K562 (cell line): ENCODE measurements around the gene GALE. TPM values are rescaled to one million over a fixed set of nuclear protein-coding genes. Genes with fewer than 3 reads are reported as not detected.

Experiments
- ARID1B ChIP-seq: fragments of 450-650 bp; IDR thresholded peaks from 2 replicates; pipeline ENCODE4 v1.6.1; 2016; ENCODE audit warnings: antibody characterized with exemption, mild to moderate bottlenecking, inconsistent platforms
- ATF1 ChIP-seq, 2 experiments: fragments of 450-650 bp in 1 of 2; IDR thresholded peaks; 2 replicates each; pipeline ENCODE4 v1.6.1; 2016; ENCODE audit warnings: missing compliant biosample characterization in 1 of 2, missing genetic modification characterization in 1 of 2
- BCOR ChIP-seq: fragments of 450-650 bp; IDR thresholded peaks from 2 replicates; pipeline ENCODE4 v1.6.1; 2016
- BHLHE40 ChIP-seq: IDR thresholded peaks from 2 replicates; pipeline ENCODE4 v1.6.1; 2011; ENCODE audit warnings: low read length, improper control_type of control experiment
- ELF4 ChIP-seq: fragments of 450-650 bp; formaldehyde crosslinking; IDR thresholded peaks from 2 replicates; pipeline ENCODE4 v1.4.0; 2022; ENCODE audit warnings: missing genetic modification characterization
- EP300 ChIP-seq: IDR thresholded peaks from 2 replicates; pipeline ENCODE4 v1.6.1; 2012; ENCODE audit warnings: low read length, improper control_type of control experiment
- FOXP4 ChIP-seq: sonication (generic); formaldehyde crosslinking; IDR thresholded peaks from 2 replicates; pipeline ENCODE4 v1.8.0; 2022; ENCODE audit warnings: mild to moderate bottlenecking, missing genetic modification reagents, borderline replicate concordance
- GATAD2A ChIP-seq: fragments of 450-650 bp; IDR thresholded peaks from 2 replicates; pipeline ENCODE4 v1.6.1; 2017
- HDAC6 ChIP-seq: IDR thresholded peaks from 2 replicates; pipeline ENCODE4 v1.6.1; 2012; ENCODE audit warnings: low read depth, mild to moderate bottlenecking, control low read depth, inconsistent platforms, low read length, moderate library complexity
- ILF3 ChIP-seq: fragments of 450-650 bp; IDR thresholded peaks from 2 replicates; pipeline ENCODE4 v1.6.1; 2018; ENCODE audit warnings: antibody characterized with exemption, mild to moderate bottlenecking, moderate library complexity, borderline replicate concordance
- KLF16 ChIP-seq: IDR thresholded peaks from 2 replicates; pipeline ENCODE4 v1.6.1; 2016; ENCODE audit warnings: antibody characterized with exemption
- MAFF ChIP-seq: IDR thresholded peaks from 2 replicates; pipeline ENCODE4 v1.6.1; 2012; ENCODE audit warnings: low read length, improper control_type of control experiment
- MCM3 ChIP-seq: fragments of 450-650 bp; IDR thresholded peaks from 2 replicates; pipeline ENCODE4 v1.6.1; 2016
- MEIS2 ChIP-seq: fragments of 450-650 bp; IDR thresholded peaks from 2 replicates; pipeline ENCODE4 v1.6.1; 2014; ENCODE audit warnings: mild to moderate bottlenecking; ENCODE audit not compliant: partially characterized antibody
- NFE2L1 ChIP-seq: fragments of 450-650 bp; IDR thresholded peaks from 2 replicates; pipeline ENCODE4 v1.6.1; 2016; ENCODE audit warnings: missing genetic modification characterization, low read depth, mild to moderate bottlenecking, missing compliant biosample characterization, moderate library complexity, borderline replicate concordance
- NR2C1 ChIP-seq, 2 experiments: fragments of 450-650 bp; IDR thresholded peaks; 2 replicates each; pipeline ENCODE4 v1.6.1; 2017; ENCODE audit warnings: mild to moderate bottlenecking in 2 of 2, antibody characterized with exemption in 1 of 2, inconsistent platforms in 1 of 2, missing compliant biosample characterization in 1 of 2, missing genetic modification characterization in 1 of 2
- PKNOX1 ChIP-seq: fragments of 450-650 bp; IDR thresholded peaks from 2 replicates; pipeline ENCODE4 v1.6.1; 2016
- PURB ChIP-seq: sonication (generic); formaldehyde crosslinking; IDR thresholded peaks from 2 replicates; pipeline ENCODE4 v1.9.0; 2021; ENCODE audit warnings: low read depth, mild to moderate bottlenecking, missing genetic modification reagents
- PYGO2 ChIP-seq: fragments of 450-650 bp; IDR thresholded peaks from 2 replicates; pipeline ENCODE4 v1.6.1; 2016; ENCODE audit warnings: mild to moderate bottlenecking, missing genetic modification characterization, moderate library complexity, missing compliant biosample characterization
- RERE ChIP-seq: sonication (generic); formaldehyde crosslinking; IDR thresholded peaks from 2 replicates; pipeline ENCODE4 v1.8.0; 2023; ENCODE audit warnings: missing genetic modification reagents, mild to moderate bottlenecking, borderline replicate concordance
- SETDB1 ChIP-seq: IDR thresholded peaks from one replicate; pipeline ENCODE4 v1.6.1; 2012; ENCODE audit warnings: low read length, control low read depth, inconsistent platforms
- U2AF1 ChIP-seq: fragments of 200-400 bp; formaldehyde crosslinking; optimal IDR thresholded peaks from 2 replicates; pipeline ENCODE3; 2017; ENCODE audit warnings: mild to moderate bottlenecking, low read depth, low read length, moderate library complexity
- ZBTB17 ChIP-seq: fragments of 450-650 bp; formaldehyde crosslinking; IDR thresholded peaks from 2 replicates; pipeline ENCODE4 v1.4.0; 2020; ENCODE audit warnings: mild to moderate bottlenecking
- polyA plus RNA-seq, 8 experiments: library from polyadenylated mRNA; depleted of rRNA in 4 of 8; stranded (reverse) in 5 of 8; unstranded in 3 of 8; fragments of >200 nt; fragmentation: Nextera tagmentation in 2 of 8; fragmentation: Illumina TruSeq in 1 of 8; extraction: Ambion mirVana in 2 of 8; extraction: Trizol in 1 of 8; gene quantifications; 2 replicates each; pipeline versions ENCODE4 v1.2.1 to v1.2.3, GENCODE V29; 2011 to 2014; ENCODE audit warnings: inconsistent platforms in 1 of 8, missing spikeins in 1 of 8
- total RNA-seq, 7 experiments: library from RNA; depleted of rRNA in 6 of 7; stranded (reverse); fragments of >200 nt in 6 of 7; fragmentation: Illumina TruSeq in 2 of 7; extraction: Trizol in 2 of 7; gene quantifications; 2 replicates each; pipeline versions ENCODE4 v1.2.1 to v1.2.3, GENCODE V29; 2011 to 2021; ENCODE audit warnings: low replicate concordance in 1 of 7

GALE gene
- total and polyA plus RNA-seq, 9 of the 15 experiments (the other 6 are each of a cell fraction or from before 2014, with no cell fraction given): 8.4 to 139 (median 88.3) TPM

- no peak for TF ChIP-seq RERE (CRISPR knock-in tag)
- peak; percentile 89 for TF ChIP-seq MEIS2
- TF ChIP-seq ELF4 (CRISPR knock-in tag): no peak
- TF ChIP-seq NFE2L1 (tag): peak; percentile 73
- no peak for TF ChIP-seq U2AF1
- TF ChIP-seq FOXP4 (CRISPR knock-in tag): no peak
- no peak for TF ChIP-seq ILF3
- no peak for TF ChIP-seq GATAD2A
- peak; percentile 98 for TF ChIP-seq MAFF
- TF ChIP-seq BCOR: no peak
- TF ChIP-seq PURB (CRISPR knock-in tag): no peak
- no peak for TF ChIP-seq ZBTB17
- peak; percentile 55; the same call in 1 of the 2 replicates for TF ChIP-seq ARID1B
- peak; percentile 60 for TF ChIP-seq PKNOX1
- no peak for TF ChIP-seq SETDB1
- no peak for TF ChIP-seq HDAC6
- no peak for TF ChIP-seq MCM3
- TF ChIP-seq BHLHE40: no peak
- TF ChIP-seq NR2C1 (IDR thresholded peaks at IDR 0.05): no peak
- TF ChIP-seq NR2C1 (tag; IDR thresholded peaks at IDR 0.05): no peak
- peak; percentile 41; the same call in 1 of the 2 replicates for TF ChIP-seq EP300
- TF ChIP-seq PYGO2: no peak
- TF ChIP-seq KLF16: no peak
- no peak for TF ChIP-seq ATF1 (CRISPR knock-in tag; IDR thresholded peaks at IDR 0.05)
- peak; percentile 30; the same call in 1 of the 2 replicates for TF ChIP-seq ATF1 (tag; IDR thresholded peaks at IDR 0.05)
Measured at GRCh38 chr1:23779826-23780371, 20.7 kb downstream of the GALE start (continued).
